Pancreas (tissue), 8 donors: ENCODE measurements around the gene MAP2K6. TPM values are rescaled to one million over a fixed set of nuclear protein-coding genes. Genes with fewer than 3 reads are reported as not detected.

Source experiments
- polyA plus RNA-seq, 2 donors: library from polyadenylated mRNA; stranded (reverse); fragments of 200-250 nt; gene quantifications; one replicate each; pipeline ENCODE4 v1.2.3, GENCODE V29; 2013
- total RNA-seq, 6 donors: library from RNA; stranded (reverse); fragmentation: NEBNext Ultra II Directional in 4 of 6; extraction: Animal tissue kit (Norgen Biotek cat#: 25700) in 4 of 6; gene quantifications; one replicate each; pipeline versions ENCODE4 v1.2.1 to v1.2.4, GENCODE V29; 2021 to 2023
- donor health status: healthy with polysubstance abuse.
- donor health status: DM: no; HTN: no; CAD: no; lungs with moderate emphysema.
- donor health status: DM: no; HTN: no; CAD: no.
- donor health status: Bipolar disorder and iron deficiency.
- donor health status: DM: yes; HTN: yes; CAD: no.
- donor health status: DM: no; HTN: no; CAD: no.
- donor health status: DM: no; HTN: no; CAD: no.
- donor health status: DM: yes; HTN: yes; CAD: no.

The MAP2K6 gene
- total and polyA plus RNA-seq, 8 donors = 6.2 to 12.9 (median 9.0) TPM

Other genes starting within 250 kb of the MAP2K6 start
- 1 to 10 TPM; 1.6 to 6.1 (median 4.4) TPM for gene ABCA10, start 185.9 kb upstream of the MAP2K6 start, total RNA-seq
- gene ABCA10, start 185.9 kb upstream of the MAP2K6 start, polyA plus RNA-seq = 10 to 100 TPM; 12.9 to 18.5 TPM
- gene ABCA5, start 87.6 kb upstream of the MAP2K6 start, total RNA-seq = 10 to 100 TPM; 20.7 to 52.7 (median 37.2) TPM
- 10 to 100 TPM; 55.5 to 55.9 TPM for gene ABCA5, start 87.6 kb upstream of the MAP2K6 start, polyA plus RNA-seq